NB4 (cell line): ENCODE data around the gene RAPGEF4.

Experiments
- MAX ChIP-seq: IDR thresholded peaks from 2 replicates; pipeline ENCODE4 v1.6.1; 2011; ENCODE audit warnings: low read depth, low read length
- POLR2A ChIP-seq: IDR thresholded peaks from 2 replicates; pipeline ENCODE4 v1.6.1; 2011; ENCODE audit warnings: mild to moderate bottlenecking; ENCODE audit not compliant: insufficient read length; ENCODE audit errors: extremely low read depth
- TF ChIP-seq, protein P1 (sequence below): IDR thresholded peaks from one replicate; pipeline ENCODE4 v1.5.1; 2012; ENCODE audit warnings: low read depth, low read length

GRCh38 chr2:172749388-172749787, 13.7 kb downstream of the RAPGEF4 start:
- TF ChIP-seq, protein P1, sequence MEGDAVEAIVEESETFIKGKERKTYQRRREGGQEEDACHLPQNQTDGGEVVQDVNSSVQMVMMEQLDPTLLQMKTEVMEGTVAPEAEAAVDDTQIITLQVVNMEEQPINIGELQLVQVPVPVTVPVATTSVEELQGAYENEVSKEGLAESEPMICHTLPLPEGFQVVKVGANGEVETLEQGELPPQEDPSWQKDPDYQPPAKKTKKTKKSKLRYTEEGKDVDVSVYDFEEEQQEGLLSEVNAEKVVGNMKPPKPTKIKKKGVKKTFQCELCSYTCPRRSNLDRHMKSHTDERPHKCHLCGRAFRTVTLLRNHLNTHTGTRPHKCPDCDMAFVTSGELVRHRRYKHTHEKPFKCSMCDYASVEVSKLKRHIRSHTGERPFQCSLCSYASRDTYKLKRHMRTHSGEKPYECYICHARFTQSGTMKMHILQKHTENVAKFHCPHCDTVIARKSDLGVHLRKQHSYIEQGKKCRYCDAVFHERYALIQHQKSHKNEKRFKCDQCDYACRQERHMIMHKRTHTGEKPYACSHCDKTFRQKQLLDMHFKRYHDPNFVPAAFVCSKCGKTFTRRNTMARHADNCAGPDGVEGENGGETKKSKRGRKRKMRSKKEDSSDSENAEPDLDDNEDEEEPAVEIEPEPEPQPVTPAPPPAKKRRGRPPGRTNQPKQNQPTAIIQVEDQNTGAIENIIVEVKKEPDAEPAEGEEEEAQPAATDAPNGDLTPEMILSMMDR: no peak
- TF ChIP-seq MAX (no peak), POLR2A (no peak)
